Activated CD8-positive, alpha-beta memory T cell treated with anti-CD3 and anti-CD28 coated beads for 48 hours (primary cell): Measurements from ENCODE around the gene TACC3.
"Not testable (repeated sequence)": the region's sequence is repeated elsewhere in the genome, so short reads cannot be mapped to it uniquely, and the experiment has no call there.

ENCODE experiments used
- DNase-seq, 3 experiments: peaks; one replicate each; pipeline ENCODE4 v3.0.0-alpha.2; 2020; ENCODE audit warnings: low read depth in 2 of 3, low spot score in 2 of 3

TACC3 gene

DNA sequence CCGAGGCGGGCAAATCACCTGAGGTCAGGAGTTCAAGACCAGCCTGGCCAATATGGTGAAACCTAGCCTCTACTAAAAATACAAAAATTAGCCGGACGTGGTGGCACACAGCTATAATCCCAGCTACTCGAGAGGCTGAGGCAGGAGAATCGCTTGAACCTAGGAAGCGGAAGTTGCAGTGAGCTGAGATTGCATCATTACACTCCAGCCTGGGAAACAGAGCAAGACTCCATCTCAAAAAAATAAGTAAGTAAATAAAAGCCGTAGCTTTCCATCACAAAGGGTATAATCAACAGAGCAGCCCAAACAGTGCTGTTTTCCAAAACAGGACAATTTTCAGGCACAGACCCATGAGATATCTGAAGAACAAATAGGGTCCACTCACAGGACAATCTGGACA, 19.6 kb upstream of the TACC3 start:
- not testable (repeated sequence) for DNase-seq

DNA sequence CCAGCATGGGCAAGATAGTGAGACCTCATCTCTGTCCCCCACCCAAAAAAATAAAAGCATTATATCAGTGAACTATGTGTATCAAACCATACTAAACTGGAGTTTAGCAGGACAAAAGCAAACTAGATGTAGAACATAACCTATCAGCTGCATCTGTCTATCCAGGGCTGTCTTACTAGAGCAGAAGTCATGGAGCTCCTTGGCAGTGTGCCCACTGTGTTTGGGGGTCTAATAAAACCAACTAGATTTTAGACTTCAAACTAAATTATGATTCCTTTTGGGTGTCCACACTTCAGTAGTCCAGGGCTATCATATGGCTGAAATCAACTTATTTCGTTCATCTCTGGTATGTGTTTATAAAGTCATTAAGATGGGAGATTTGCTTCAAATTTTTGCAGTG, 17.5 kb upstream of the TACC3 start:
- no peak for DNase-seq

DNA sequence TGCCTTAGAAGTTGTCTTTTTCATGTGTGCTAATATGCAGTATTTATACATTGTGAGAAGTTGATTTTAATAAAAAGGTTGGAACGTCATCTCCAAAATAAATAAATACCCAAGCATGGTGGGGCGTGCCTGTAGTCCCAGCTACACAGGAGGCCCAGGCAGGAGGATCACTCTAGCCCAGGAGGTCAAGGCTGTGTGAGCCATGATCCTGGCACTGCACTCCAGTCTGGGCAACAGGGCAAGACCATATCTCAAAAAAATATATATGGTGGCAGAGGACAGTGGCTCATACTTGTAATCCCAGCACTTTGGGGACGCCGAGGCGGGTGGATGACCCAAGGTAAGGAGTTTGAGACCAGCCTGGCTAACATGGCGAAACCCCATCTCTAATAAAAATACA, 15.6 kb upstream of the TACC3 start:
- DNase-seq = no peak

DNA sequence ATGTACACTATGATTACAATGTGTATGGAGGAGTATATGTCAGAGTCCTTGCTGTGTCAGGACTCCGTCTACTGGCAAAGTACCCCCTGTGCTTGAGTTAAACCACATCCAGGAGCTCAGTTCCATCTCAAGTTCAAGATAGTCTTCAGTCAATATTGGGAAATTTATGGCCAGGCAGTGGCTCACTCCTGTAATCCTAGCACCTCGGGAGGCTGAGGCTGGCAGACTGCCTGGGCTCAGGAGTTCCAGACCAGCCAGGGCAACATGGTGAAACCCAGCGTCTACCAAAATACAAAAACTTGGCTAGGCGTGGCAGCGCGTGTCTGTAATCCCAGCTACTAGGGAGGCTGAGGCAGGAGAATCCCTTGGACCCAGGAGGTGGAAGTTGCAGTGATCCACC, 15.0 kb upstream of the TACC3 start:
- DNase-seq = no peak

- DNase-seq = no peak
These were observed 12.7 kb upstream of the TACC3 start for GRCh38 chr4:1708581-1708980.

- DNase-seq = no peak
These were observed 10.2 kb upstream of the TACC3 start for GRCh38 chr4:1711055-1711570.

DNA sequence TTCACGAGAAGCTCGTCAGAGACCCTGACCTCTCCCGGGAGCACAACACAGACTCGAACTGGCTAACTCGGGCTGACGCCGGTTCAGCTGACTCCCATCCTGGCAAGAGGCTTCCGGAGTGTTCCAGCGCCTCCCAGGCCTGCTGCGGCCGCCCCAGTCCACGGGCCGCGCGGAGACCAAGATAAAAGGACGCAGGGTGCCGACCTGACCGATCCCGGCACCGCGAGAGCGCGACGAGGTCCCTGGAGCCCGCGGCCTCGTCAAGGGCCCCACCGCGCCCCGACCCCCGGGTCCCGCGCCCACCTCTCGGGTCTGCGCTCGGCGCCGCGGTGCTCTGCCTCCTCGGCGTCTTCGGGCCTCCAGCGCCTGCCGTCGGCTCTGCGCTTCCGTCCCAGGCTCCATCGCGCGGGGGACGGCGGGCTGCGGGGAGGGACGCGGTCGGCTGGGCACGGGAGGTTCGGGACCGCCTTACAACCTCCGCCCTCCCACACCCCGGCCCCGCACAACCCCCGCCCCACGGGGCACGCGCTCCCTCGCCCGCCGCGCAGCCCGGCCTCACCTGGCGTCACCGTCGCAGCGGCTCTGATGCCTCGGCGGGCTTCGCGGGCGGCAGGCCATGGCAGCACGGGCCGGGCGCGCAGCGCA, 9.6 kb upstream of the TACC3 start:
- no peak for DNase-seq

DNA sequence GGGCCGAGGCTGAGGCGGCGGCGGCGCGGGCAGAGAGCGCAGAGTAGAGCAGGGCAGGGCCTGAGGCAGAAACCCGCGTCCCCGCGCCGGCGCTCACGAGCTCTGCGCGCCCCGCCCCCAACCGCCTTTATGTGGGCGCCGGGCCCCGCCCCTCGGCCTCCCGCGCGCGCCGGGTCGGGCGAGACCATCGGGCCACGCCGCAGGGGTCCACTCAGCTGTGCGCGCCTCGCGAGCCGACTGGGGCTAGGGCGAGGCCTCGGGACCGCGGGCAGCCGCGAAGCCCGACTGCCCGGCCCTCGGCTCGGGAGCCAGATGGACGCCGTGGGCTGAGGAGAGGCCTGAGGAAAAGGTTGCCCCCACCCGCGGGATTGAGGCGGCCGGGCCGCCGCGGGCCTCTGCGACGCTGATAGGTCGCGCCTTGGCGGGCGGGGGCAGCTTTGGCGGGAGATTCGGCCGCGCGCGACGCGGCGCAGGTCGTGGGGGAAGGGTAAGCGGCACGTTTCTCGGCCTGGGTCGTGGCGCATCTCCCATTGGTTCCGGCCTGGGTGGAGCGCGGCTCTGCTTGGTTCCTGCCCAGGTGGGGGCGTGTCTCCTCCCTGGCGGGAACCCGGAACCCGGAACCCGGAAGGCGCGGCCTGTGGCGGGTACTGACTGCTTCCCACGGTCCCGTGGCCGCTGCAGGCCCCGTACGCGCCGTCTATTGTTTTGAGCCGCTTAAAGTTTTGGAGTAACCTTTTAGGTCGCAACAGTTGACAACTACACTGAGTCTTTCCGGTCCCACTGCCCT, 8.9 kb upstream of the TACC3 start, which contains the start of gene SLBP:
Gene SLBP (minus strand): TSS at position 104 of the 787 bp plus-strand sequence. CDS start 131 bp downstream, outside the sequence.
- peak; percentile 94 to 98 (median 96) for DNase-seq

GRCh38 chr4:1713003-1713851, 8.1 kb upstream of the TACC3 start:
- no peak for DNase-seq

- no peak for DNase-seq
These were observed 6.9 kb upstream of the TACC3 start for GRCh38 chr4:1714303-1715001.

DNA sequence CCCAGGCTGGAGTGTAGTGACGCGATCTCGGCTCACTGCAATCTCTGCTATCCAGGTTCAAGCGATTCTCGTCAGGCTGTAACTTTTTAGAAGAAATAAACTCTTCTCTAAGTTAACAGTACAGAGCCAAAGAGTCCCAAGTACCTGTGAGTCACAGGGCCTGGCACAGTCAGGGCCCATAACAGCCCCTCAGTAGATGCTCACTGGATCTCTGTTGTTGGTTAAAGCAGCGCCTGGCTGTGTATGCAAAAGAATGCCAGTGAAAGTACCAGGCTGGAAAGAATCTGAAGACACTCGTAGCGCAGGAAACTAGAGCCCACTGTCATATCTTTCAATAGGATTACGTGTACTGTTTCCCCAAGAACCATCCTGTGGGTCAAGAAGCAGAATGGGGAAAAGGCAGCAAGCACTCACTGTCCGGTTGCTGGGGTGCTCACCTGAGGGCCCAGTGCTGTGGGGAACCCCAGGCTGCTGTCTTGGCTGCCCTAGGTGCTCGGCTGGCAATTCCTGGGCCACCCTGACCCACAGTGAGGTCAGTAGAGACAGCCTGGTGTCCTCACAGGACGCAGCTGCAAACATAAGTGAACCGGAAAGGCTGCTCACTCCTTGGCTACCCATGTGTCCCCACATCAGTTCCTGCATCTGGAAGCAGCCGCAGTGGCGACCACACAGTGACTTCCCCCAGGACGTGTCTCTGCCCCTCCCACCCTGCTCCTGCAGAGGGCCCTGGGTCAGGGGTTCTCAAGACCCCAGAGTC, 6.1 kb upstream of the TACC3 start:
- DNase-seq = no peak

GRCh38 chr4:1716065-1716945, 5.0 kb upstream of the TACC3 start:
- no peak for DNase-seq

DNA sequence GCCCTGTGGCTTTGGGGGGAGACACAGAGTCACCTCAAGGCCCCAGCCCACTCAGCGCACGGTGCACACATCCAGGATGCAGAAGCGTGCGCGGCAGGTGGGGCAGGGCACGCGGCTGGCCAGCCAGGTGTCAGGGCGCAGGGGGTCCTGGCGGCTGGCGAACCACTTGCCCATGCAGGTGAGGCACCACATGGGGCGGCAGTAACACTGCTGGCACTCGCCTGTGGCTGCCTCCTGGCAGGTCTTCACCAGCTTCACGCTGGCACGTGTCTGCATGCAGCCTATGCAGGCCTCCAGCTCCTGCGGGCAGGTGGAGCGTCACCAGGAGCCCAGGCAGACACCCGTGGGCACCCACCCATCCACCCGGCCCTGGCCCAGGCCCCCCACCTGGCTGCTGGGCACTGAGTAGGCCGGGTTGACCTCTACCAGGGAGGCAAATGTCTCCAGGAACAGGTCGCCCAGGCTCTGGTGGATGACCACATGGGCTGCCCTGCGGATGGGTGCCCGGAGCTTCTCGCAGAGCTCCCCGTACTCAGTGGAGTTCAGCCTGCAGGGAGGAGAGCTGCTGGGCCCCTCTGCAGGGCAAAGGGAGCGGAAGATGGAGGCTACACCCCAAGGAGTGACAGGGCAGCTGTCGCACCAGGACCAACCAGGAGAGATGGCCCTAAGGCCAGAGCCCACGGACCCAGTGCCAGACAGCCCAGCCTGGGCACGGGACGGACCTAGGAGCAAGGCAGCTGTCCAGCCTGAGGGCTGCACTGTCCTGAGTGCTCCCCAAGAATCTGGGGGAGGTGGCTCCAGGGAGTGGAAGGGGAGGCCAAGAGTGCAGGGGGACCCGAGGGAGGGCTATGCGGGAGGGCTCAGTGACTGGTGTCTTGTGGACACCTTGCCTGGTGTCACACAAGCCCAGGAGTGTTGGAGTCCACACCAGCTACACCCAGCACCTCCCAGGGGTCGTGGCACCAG, 3.9 kb upstream of the TACC3 start:
- DNase-seq = no peak

DNA sequence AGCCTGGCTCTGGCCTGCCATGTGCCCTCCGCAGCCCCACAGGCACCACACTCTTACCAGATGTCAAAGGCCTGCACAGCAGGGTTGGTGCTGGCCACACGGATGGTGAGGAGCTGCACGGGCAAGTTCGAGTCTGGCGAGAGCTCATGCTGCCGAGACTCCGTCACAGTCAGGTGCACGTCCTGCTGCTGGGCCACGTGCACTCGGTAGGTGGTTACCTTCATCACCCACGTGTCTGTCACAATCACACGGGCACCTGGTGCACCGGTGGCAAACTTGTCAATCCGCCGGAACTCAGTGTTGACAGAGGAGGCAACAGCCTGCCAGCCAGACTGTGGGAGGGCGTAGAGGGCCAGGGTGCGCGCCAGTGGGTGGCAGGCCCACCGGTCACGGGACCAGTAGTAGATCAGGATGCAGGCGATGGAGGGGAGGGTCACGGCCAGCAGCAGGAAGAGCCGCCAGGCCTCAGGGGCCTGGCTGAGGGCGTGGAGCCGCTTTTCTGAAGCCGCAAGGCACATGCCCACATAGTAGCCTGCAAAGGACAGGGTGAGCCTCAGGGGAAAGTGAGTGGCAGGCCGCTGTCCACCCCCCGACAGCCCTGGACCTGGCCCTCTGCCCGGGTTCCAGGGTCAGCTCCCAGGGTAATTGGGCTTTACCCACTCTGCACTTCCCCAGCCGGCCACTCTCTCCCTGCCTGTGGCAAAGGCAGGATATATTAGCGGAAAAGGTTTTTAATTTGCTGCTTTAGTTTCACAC, 3.0 kb upstream of the TACC3 start:
- no peak for DNase-seq

DNA sequence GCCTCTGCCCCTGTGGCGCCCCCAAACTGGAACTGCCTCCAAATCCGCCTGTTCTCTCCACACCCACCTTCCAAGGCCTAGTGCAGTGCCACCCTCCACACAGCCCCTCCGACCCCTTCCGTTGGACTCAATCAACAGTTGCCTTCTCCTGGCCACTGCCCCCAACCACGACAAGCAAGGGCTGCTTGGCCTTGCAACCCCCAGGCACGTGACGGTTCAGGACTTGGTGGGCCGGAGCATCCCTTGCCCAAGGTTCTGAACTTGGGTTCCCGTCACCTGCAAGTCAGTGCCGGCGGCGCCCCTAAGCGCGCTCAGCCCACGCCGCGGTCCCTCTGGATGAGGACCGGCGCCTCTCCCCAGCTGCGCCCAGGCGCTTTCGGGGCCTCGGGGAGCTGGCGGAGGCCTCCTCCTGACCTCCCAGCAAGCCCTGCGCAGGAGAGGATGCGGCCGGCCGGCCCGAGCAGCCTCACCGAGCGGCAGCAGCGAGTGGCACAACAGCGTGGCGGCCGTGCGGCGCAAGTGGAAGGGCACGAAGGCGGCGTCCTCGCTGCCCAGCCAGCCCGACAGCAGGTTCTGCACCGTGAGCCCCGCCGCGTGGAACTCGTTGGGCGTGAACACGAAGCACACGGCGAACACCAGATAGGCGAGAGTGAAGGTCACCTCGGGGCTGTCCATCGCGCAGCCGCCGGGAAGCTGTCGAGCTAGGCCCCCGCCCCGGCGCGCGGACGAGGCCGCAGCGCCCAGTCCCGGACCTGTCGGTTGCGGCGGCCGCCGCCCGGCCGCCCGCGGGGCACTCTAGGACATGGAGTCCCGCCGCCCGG, 948 bp upstream of the TACC3 start:
- no peak for DNase-seq
